GM12878 (cell line): ENCODE measurements around the gene LRP4.

Source experiments
- ETV6 ChIP-seq, 2 experiments: fragments of 450-650 bp in 1 of 2; IDR thresholded peaks in 1 of 2; conservative IDR thresholded peaks in 1 of 2; 2 replicates each; pipeline ENCODE4 v1.6.1; 2014; ENCODE audit warnings: antibody characterized with exemption in 1 of 2, borderline replicate concordance in 1 of 2, low read depth in 1 of 2, mild to moderate bottlenecking in 1 of 2, moderate library complexity in 1 of 2
- GABPA ChIP-seq: IDR thresholded peaks from 2 replicates; pipeline ENCODE4 v1.6.1; 2014; ENCODE audit warnings: antibody characterized with exemption, low read depth, mild to moderate bottlenecking, inconsistent platforms
- HCFC1 ChIP-seq: fragments of 150-350 bp; IDR thresholded peaks from 2 replicates; pipeline ENCODE4 v1.6.1; 2014; ENCODE audit warnings: low read length
- MTA3 ChIP-seq: IDR thresholded peaks from 2 replicates; pipeline ENCODE4 v1.6.1; 2012; ENCODE audit warnings: low read length, inconsistent platforms, borderline replicate concordance
- POLR2A ChIP-seq: IDR thresholded peaks from 2 replicates; pipeline ENCODE4 v1.6.1; 2011; ENCODE audit warnings: low read depth, mild to moderate bottlenecking, low read length
- POLR2AphosphoS5 ChIP-seq: IDR thresholded peaks from 2 replicates; pipeline ENCODE4 v1.6.1; 2011; ENCODE audit warnings: mild to moderate bottlenecking, low read length, inconsistent platforms
- TF ChIP-seq, protein P1 (sequence below), 3 experiments: IDR thresholded peaks in 2 of 3; conservative IDR thresholded peaks in 1 of 3; 2 replicates each; pipeline ENCODE4 v1.5.1; 2011; ENCODE audit warnings: low read depth in 3 of 3, low read length in 3 of 3, mild to moderate bottlenecking in 3 of 3, control low read depth in 2 of 3, moderate library complexity in 2 of 3, inconsistent platforms in 1 of 3, mixed read lengths in 1 of 3; ENCODE audit not compliant: control insufficient read depth in 2 of 3, insufficient read depth in 1 of 3; ENCODE audit errors: extremely low read depth in 1 of 3
- TF ChIP-seq, protein P2 (sequence below): fragments of 150-350 bp; IDR thresholded peaks from 2 replicates; pipeline ENCODE4 v1.6.1; 2014; ENCODE audit warnings: mild to moderate bottlenecking, low read depth, low read length
- TF ChIP-seq, protein P3 (sequence below): fragments of 450-650 bp; IDR thresholded peaks from 2 replicates; pipeline ENCODE4 v1.6.1; 2018; ENCODE audit warnings: borderline replicate concordance, mild to moderate bottlenecking; ENCODE audit not compliant: partially characterized antibody

DNA sequence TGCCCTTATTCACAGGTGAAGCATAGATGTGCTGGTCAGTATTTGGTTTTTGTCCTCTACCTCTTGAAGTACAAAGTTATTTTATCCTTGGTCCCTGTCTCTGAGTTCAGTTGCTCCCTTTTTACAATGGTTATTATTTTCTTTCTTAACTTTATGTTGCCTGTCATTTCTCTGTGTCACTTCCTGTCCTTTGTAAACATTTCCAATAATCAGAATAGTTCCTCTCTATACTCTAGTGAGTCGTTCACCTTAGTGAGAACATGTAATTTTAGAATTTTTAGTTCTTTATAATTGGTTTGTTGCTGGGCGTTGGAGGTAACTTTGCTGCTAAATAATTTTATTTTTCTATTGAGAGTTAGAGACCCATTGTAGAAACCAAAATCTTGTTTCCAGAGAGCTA lies 34.2 kb upstream of the LRP4 start:
- TF ChIP-seq, protein P1, sequence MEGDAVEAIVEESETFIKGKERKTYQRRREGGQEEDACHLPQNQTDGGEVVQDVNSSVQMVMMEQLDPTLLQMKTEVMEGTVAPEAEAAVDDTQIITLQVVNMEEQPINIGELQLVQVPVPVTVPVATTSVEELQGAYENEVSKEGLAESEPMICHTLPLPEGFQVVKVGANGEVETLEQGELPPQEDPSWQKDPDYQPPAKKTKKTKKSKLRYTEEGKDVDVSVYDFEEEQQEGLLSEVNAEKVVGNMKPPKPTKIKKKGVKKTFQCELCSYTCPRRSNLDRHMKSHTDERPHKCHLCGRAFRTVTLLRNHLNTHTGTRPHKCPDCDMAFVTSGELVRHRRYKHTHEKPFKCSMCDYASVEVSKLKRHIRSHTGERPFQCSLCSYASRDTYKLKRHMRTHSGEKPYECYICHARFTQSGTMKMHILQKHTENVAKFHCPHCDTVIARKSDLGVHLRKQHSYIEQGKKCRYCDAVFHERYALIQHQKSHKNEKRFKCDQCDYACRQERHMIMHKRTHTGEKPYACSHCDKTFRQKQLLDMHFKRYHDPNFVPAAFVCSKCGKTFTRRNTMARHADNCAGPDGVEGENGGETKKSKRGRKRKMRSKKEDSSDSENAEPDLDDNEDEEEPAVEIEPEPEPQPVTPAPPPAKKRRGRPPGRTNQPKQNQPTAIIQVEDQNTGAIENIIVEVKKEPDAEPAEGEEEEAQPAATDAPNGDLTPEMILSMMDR (IDR thresholded peaks at IDR 0.05 in 2 of 3, conservative IDR thresholded peaks at IDR 0.05 in 1 of 3; ENCODE audit: control insufficient read depth in 2 of 3, extremely low read depth in 1 of 3, insufficient read depth in 1 of 3, low read depth in 3 of 3, low read length in 3 of 3): no peak
- TF ChIP-seq, protein P2, sequence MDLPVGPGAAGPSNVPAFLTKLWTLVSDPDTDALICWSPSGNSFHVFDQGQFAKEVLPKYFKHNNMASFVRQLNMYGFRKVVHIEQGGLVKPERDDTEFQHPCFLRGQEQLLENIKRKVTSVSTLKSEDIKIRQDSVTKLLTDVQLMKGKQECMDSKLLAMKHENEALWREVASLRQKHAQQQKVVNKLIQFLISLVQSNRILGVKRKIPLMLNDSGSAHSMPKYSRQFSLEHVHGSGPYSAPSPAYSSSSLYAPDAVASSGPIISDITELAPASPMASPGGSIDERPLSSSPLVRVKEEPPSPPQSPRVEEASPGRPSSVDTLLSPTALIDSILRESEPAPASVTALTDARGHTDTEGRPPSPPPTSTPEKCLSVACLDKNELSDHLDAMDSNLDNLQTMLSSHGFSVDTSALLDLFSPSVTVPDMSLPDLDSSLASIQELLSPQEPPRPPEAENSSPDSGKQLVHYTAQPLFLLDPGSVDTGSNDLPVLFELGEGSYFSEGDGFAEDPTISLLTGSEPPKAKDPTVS: no peak
- TF ChIP-seq POLR2A (no peak), ETV6 (conservative IDR thresholded peaks at IDR 0.05 in 1 of 2, IDR thresholded peaks at IDR 0.05 in 1 of 2; ENCODE audit: borderline replicate concordance in 1 of 2, low read depth in 1 of 2) (no peak), HCFC1 (no peak), POLR2AphosphoS5 (no peak), MTA3 (no peak), GABPA (no peak)
- TF ChIP-seq, protein P3, sequence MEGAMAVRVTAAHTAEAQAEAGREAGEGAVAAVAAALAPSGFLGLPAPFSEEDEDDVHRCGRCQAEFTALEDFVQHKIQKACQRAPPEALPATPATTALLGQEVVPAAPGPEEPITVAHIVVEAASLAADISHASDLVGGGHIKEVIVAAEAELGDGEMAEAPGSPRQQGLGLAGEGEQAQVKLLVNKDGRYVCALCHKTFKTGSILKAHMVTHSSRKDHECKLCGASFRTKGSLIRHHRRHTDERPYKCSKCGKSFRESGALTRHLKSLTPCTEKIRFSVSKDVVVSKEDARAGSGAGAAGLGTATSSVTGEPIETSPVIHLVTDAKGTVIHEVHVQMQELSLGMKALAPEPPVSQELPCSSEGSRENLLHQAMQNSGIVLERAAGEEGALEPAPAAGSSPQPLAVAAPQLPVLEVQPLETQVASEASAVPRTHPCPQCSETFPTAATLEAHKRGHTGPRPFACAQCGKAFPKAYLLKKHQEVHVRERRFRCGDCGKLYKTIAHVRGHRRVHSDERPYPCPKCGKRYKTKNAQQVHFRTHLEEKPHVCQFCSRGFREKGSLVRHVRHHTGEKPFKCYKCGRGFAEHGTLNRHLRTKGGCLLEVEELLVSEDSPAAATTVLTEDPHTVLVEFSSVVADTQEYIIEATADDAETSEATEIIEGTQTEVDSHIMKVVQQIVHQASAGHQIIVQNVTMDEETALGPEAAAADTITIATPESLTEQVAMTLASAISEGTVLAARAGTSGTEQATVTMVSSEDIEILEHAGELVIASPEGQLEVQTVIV: no peak
